ENCODE results near the gene ITFG1.
"Not testable (repeated sequence)": the region's sequence is repeated elsewhere in the genome, so short reads cannot be mapped to it uniquely, and the experiment has no call there.

The ITFG1 gene

GRCh38 chr16:47463771-47464624, 3.1 kb upstream of the ITFG1 start:
- Mint-ChIP-seq H3K4me1 (ENCODE audit: low read depth) (peaks cover 61% of the 10 kb centered on the region), H3K36me3 (ENCODE audit: low read depth) (peaks cover 46% of the 10 kb centered on the region), H3K27ac (no peak overlapping the region), H3K9me3 (no peaks in the 10 kb centered on the region), H3K27me3 (no peaks in the 10 kb centered on the region), H3K4me3 (no peak overlapping the region)
- no peak for DNase-seq

- no peak for DNase-seq
- Mint-ChIP-seq H3K4me1 (ENCODE audit: low read depth) (peaks cover 69% of the 10 kb centered on the region), H3K27ac (peak overlapping the region; percentile 97), H3K27me3 (no peaks in the 10 kb centered on the region), H3K4me3 (peak overlapping the region; percentile 95), H3K9me3 (no peaks in the 10 kb centered on the region), H3K36me3 (ENCODE audit: low read depth) (peaks cover 57% of the 10 kb centered on the region)
Measured at GRCh38 chr16:47461598-47462266, 869 bp upstream of the ITFG1 start.

- Mint-ChIP-seq H3K4me3 (peak overlapping the region; percentile 95), H3K36me3 (ENCODE audit: low read depth) (peaks cover 63% of the 10 kb centered on the region), H3K4me1 (ENCODE audit: low read depth) (peaks cover 65% of the 10 kb centered on the region)
Measured at GRCh38 chr16:47460359-47460710, 528 bp downstream of the ITFG1 start.

GRCh38 chr16:47459603-47460002, 1.3 kb downstream of the ITFG1 start:
- no peak for DNase-seq
- Mint-ChIP-seq H3K27ac (peak overlapping the region; percentile 97), H3K4me1 (ENCODE audit: low read depth) (peaks cover 63% of the 10 kb centered on the region), H3K9me3 (no peaks in the 10 kb centered on the region), H3K27me3 (no peaks in the 10 kb centered on the region), H3K4me3 (peak overlapping the region; percentile 95), H3K36me3 (ENCODE audit: low read depth) (peaks cover 61% of the 10 kb centered on the region)

More at GRCh38 chr16:47460359-47460710, 528 bp downstream of the ITFG1 start:
- no peak for DNase-seq
- H3K27ac Mint-ChIP-seq = peak overlapping the region; percentile 97
- H3K27me3 Mint-ChIP-seq = no peaks in the 10 kb centered on the region
- no peaks in the 10 kb centered on the region for H3K9me3 Mint-ChIP-seq

GRCh38 chr16:47458331-47458730, 2.5 kb downstream of the ITFG1 start:
- H3K27me3 Mint-ChIP-seq = no peaks in the 10 kb centered on the region
- no peak overlapping the region for H3K27ac Mint-ChIP-seq
- peaks cover 64% of the 10 kb centered on the region for H3K36me3 Mint-ChIP-seq (ENCODE audit: low read depth)
- H3K9me3 Mint-ChIP-seq = no peaks in the 10 kb centered on the region
- no peak for DNase-seq
- H3K4me3 Mint-ChIP-seq = no peak overlapping the region
- peaks cover 52% of the 10 kb centered on the region for H3K4me1 Mint-ChIP-seq (ENCODE audit: low read depth)

- H3K4me3 Mint-ChIP-seq = no peak overlapping the region
- DNase-seq = no peak
- peaks cover 21% of the 10 kb centered on the region for H3K4me1 Mint-ChIP-seq (ENCODE audit: low read depth)
- H3K36me3 Mint-ChIP-seq (ENCODE audit: low read depth) = peaks cover 88% of the 10 kb centered on the region
- no peak overlapping the region for H3K27ac Mint-ChIP-seq
- no peaks in the 10 kb centered on the region for H3K9me3 Mint-ChIP-seq
- no peaks in the 10 kb centered on the region for H3K27me3 Mint-ChIP-seq
Measured at GRCh38 chr16:47449788-47450187, 11.1 kb downstream of the ITFG1 start.

- Mint-ChIP-seq H3K27me3 (no peaks in the 10 kb centered on the region), H3K4me3 (no peak overlapping the region), H3K27ac (no peak overlapping the region), H3K36me3 (ENCODE audit: low read depth) (peaks cover 86% of the 10 kb centered on the region), H3K4me1 (ENCODE audit: low read depth) (peaks cover 21% of the 10 kb centered on the region), H3K9me3 (no peaks in the 10 kb centered on the region)
- DNase-seq = no peak
Measured at GRCh38 chr16:47448830-47449575, 11.9 kb downstream of the ITFG1 start.

- Mint-ChIP-seq H3K27me3 (no peaks in the 10 kb centered on the region), H3K27ac (no peak overlapping the region), H3K4me1 (ENCODE audit: low read depth) (peaks cover 24% of the 10 kb centered on the region), H3K36me3 (ENCODE audit: low read depth) (peaks cover 80% of the 10 kb centered on the region), H3K9me3 (peaks cover 3% of the 10 kb centered on the region), H3K4me3 (no peak overlapping the region)
- no peak for DNase-seq
Measured at GRCh38 chr16:47446431-47446830, 14.4 kb downstream of the ITFG1 start.

- not testable (repeated sequence) for H3K4me3 Mint-ChIP-seq, DNase-seq, H3K27ac Mint-ChIP-seq, H3K27me3 Mint-ChIP-seq, H3K9me3 Mint-ChIP-seq
- H3K36me3 Mint-ChIP-seq (ENCODE audit: low read depth) = peaks cover 73% of the 10 kb centered on the region
- peaks cover 23% of the 10 kb centered on the region for H3K4me1 Mint-ChIP-seq (ENCODE audit: low read depth)
Measured at GRCh38 chr16:47442884-47443283, 18.0 kb downstream of the ITFG1 start.

- not testable (repeated sequence) for H3K9me3 Mint-ChIP-seq, H3K27ac Mint-ChIP-seq, H3K27me3 Mint-ChIP-seq, H3K4me3 Mint-ChIP-seq, DNase-seq
- H3K4me1 Mint-ChIP-seq (ENCODE audit: low read depth) = peaks cover 18% of the 10 kb centered on the region
- peaks cover 66% of the 10 kb centered on the region for H3K36me3 Mint-ChIP-seq (ENCODE audit: low read depth)
Measured at GRCh38 chr16:47440066-47440465, 20.8 kb downstream of the ITFG1 start.

- H3K9me3 Mint-ChIP-seq, H3K27ac Mint-ChIP-seq, H3K4me3 Mint-ChIP-seq, H3K27me3 Mint-ChIP-seq, DNase-seq: not testable (repeated sequence)
- peaks cover 25% of the 10 kb centered on the region for H3K4me1 Mint-ChIP-seq (ENCODE audit: low read depth)
- H3K36me3 Mint-ChIP-seq (ENCODE audit: low read depth) = peaks cover 53% of the 10 kb centered on the region
Measured at GRCh38 chr16:47434274-47434673, 26.6 kb downstream of the ITFG1 start.

- Mint-ChIP-seq H3K4me1 (ENCODE audit: low read depth) (peaks cover 25% of the 10 kb centered on the region), H3K36me3 (ENCODE audit: low read depth) (peaks cover 51% of the 10 kb centered on the region), H3K9me3 (no peaks in the 10 kb centered on the region), H3K27me3 (no peaks in the 10 kb centered on the region), H3K27ac (peak overlapping the region; percentile 22), H3K4me3 (no peak overlapping the region)
- no peak for DNase-seq
Measured at GRCh38 chr16:47431960-47432359, 28.9 kb downstream of the ITFG1 start.

- H3K4me1 Mint-ChIP-seq (ENCODE audit: low read depth) = peaks cover 3% of the 10 kb centered on the region
- H3K9me3 Mint-ChIP-seq = no peaks in the 10 kb centered on the region
- H3K27ac Mint-ChIP-seq = no peak overlapping the region
- no peak overlapping the region for H3K4me3 Mint-ChIP-seq
- DNase-seq = no peak
- H3K36me3 Mint-ChIP-seq (ENCODE audit: low read depth) = peaks cover 79% of the 10 kb centered on the region
- no peaks in the 10 kb centered on the region for H3K27me3 Mint-ChIP-seq
Measured at GRCh38 chr16:47426806-47427205, 34.1 kb downstream of the ITFG1 start.

GRCh38 chr16:47424846-47425245, 36.0 kb downstream of the ITFG1 start:
- peaks cover 84% of the 10 kb centered on the region for H3K36me3 Mint-ChIP-seq (ENCODE audit: low read depth)
- no peaks in the 10 kb centered on the region for H3K27me3 Mint-ChIP-seq
- no peak overlapping the region for H3K4me3 Mint-ChIP-seq
- H3K4me1 Mint-ChIP-seq (ENCODE audit: low read depth) = no peaks in the 10 kb centered on the region
- H3K27ac Mint-ChIP-seq = no peak overlapping the region
- no peak for DNase-seq
- H3K9me3 Mint-ChIP-seq = no peaks in the 10 kb centered on the region
